Mesothelial cell of epicardium (in vitro differentiated cells): ENCODE results near the gene NCLN. TPM values are rescaled to one million over a fixed set of nuclear protein-coding genes. Genes with fewer than 3 reads are reported as not detected.
"Not testable (repeated sequence)": the region's sequence is repeated elsewhere in the genome, so short reads cannot be mapped to it uniquely, and the experiment has no call there.

Experiments
- DNase-seq, 2 experiments: peaks; one replicate each; pipeline ENCODE4 v3.0.0; 2021; ENCODE audit warnings: low spot score in 2 of 2; ENCODE audit not compliant: unreplicated experiment in 2 of 2
- H3K27ac Mint-ChIP-seq: 2 replicates; pipeline ENCODE4 v1.8.0; 2021; ENCODE audit warnings: mixed read lengths
- H3K27me3 Mint-ChIP-seq: 2 replicates; pipeline ENCODE4 v1.8.0; 2021; ENCODE audit warnings: low read depth, mixed read lengths
- H3K36me3 Mint-ChIP-seq: 2 replicates; pipeline ENCODE4 v1.8.0; 2021; ENCODE audit warnings: mixed read lengths
- H3K4me1 Mint-ChIP-seq: 2 replicates; pipeline ENCODE4 v1.8.0; 2021; ENCODE audit warnings: mixed read lengths
- H3K4me3 Mint-ChIP-seq: 2 replicates; pipeline ENCODE4 v1.8.0; 2021; ENCODE audit warnings: mild to moderate bottlenecking, moderate library complexity, mixed read lengths
- H3K9me3 Mint-ChIP-seq: 2 replicates; pipeline ENCODE4 v1.8.0; 2021; ENCODE audit warnings: mixed read lengths
- total RNA-seq: library from RNA; stranded (reverse); gene quantifications from 3 replicates; pipeline ENCODE4 v1.2.1, GENCODE V29; 2021
- TF ChIP-seq, protein P1 (sequence below): fragments of 200-600 bp; sonication (generic); IDR thresholded peaks from one replicate; pipeline ENCODE4 v1.5.0; 2021; ENCODE audit warnings: antibody characterized with exemption; ENCODE audit not compliant: unreplicated experiment

Gene NCLN
- total RNA-seq, 1 donor from 2014 or later = 51.2 TPM

GRCh38 chr19:3220576-3220975 is 34.8 kb downstream of the NCLN start:
- H3K36me3 Mint-ChIP-seq = no peaks in the 10 kb centered on the region
- no peak overlapping the region for H3K4me3 Mint-ChIP-seq
- no peaks in the 10 kb centered on the region for H3K4me1 Mint-ChIP-seq
- peaks cover 25% of the 10 kb centered on the region for H3K27me3 Mint-ChIP-seq
- H3K9me3 Mint-ChIP-seq = no peaks in the 10 kb centered on the region
- TF ChIP-seq, protein P1, sequence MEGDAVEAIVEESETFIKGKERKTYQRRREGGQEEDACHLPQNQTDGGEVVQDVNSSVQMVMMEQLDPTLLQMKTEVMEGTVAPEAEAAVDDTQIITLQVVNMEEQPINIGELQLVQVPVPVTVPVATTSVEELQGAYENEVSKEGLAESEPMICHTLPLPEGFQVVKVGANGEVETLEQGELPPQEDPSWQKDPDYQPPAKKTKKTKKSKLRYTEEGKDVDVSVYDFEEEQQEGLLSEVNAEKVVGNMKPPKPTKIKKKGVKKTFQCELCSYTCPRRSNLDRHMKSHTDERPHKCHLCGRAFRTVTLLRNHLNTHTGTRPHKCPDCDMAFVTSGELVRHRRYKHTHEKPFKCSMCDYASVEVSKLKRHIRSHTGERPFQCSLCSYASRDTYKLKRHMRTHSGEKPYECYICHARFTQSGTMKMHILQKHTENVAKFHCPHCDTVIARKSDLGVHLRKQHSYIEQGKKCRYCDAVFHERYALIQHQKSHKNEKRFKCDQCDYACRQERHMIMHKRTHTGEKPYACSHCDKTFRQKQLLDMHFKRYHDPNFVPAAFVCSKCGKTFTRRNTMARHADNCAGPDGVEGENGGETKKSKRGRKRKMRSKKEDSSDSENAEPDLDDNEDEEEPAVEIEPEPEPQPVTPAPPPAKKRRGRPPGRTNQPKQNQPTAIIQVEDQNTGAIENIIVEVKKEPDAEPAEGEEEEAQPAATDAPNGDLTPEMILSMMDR = no peak
- no peak for DNase-seq
- H3K27ac Mint-ChIP-seq = no peak overlapping the region

- not testable (repeated sequence) for H3K27ac Mint-ChIP-seq, H3K9me3 Mint-ChIP-seq, H3K36me3 Mint-ChIP-seq, H3K4me1 Mint-ChIP-seq, H3K4me3 Mint-ChIP-seq, DNase-seq
- peaks cover 35% of the 10 kb centered on the region for H3K27me3 Mint-ChIP-seq
These were observed 35.8 kb downstream of the NCLN start for GRCh38 chr19:3221576-3221975.

GRCh38 chr19:3222709-3223108 is 37.0 kb downstream of the NCLN start:
- H3K4me3 Mint-ChIP-seq = no peak overlapping the region
- H3K4me1 Mint-ChIP-seq = no peaks in the 10 kb centered on the region
- DNase-seq = no peak
- H3K9me3 Mint-ChIP-seq = no peaks in the 10 kb centered on the region
- H3K36me3 Mint-ChIP-seq = no peaks in the 10 kb centered on the region
- TF ChIP-seq, protein P1 = no peak
- H3K27me3 Mint-ChIP-seq = peaks cover 46% of the 10 kb centered on the region
- no peak overlapping the region for H3K27ac Mint-ChIP-seq

DNA sequence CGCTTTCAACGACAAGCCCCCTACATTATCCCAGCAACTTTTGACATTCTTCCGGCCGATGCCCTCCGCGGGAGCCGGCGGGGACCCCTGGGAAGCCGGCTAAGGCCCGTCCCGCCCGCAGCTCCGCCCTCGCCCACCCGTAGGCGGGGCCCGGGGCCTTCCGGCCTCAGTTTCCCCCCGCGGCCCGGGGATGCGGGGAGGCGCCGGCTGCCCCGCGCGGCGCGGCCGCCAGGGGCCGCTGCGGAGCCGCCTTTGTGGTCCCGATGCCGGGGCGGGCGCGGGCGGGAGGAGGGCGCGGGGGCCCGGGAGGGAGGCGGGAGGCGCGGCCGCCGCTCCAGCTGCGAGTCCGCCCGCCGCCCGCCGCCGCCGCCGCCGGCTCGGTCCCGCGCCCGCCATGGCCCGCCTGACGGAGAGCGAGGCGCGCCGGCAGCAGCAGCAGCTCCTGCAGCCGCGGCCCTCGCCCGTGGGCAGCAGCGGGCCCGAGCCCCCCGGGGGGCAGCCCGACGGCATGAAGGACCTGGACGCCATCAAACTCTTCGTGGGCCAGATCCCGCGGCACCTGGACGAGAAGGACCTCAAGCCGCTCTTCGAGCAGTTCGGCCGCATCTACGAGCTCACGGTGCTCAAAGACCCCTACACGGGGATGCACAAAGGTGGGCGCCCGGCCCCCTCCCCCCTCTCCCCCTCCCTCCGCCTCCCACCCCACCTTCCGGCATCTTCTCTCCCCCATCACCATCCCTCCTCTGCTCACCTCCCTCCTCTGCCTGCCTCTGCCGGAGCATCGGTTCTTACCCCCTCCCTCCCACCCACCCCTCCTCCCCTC is 38.8 kb downstream of the NCLN start, which contains the start of gene CELF5:
CELF5 (plus strand) TSS at position 316 of the 823 bp plus-strand sequence; CDS start at position 395, 79 bp downstream.
- Mint-ChIP-seq H3K36me3 (no peaks in the 10 kb centered on the region), H3K4me1 (no peaks in the 10 kb centered on the region), H3K27me3 (peaks cover 50% of the 10 kb centered on the region), H3K27ac (no peak within 1 kb of the TSS), H3K9me3 (no peaks in the 10 kb centered on the region), H3K4me3 (peak within 1 kb of the TSS; percentile 51)
- peak; percentile 56 to 71 for DNase-seq
- TF ChIP-seq, protein P1 = peak; percentile 63

GRCh38 chr19:3225169-3225485 is 39.4 kb downstream of the NCLN start:
- Mint-ChIP-seq H3K4me1 (no peaks in the 10 kb centered on the region), H3K27me3 (peaks cover 46% of the 10 kb centered on the region), H3K4me3 (no peak overlapping the region), H3K9me3 (no peaks in the 10 kb centered on the region), H3K27ac (no peak overlapping the region), H3K36me3 (no peaks in the 10 kb centered on the region)
- no peak for DNase-seq
- TF ChIP-seq, protein P1 = no peak

GRCh38 chr19:3225677-3226093 is 40.0 kb downstream of the NCLN start:
- H3K4me3 Mint-ChIP-seq = no peak overlapping the region
- TF ChIP-seq, protein P1 = no peak
- H3K9me3 Mint-ChIP-seq = no peaks in the 10 kb centered on the region
- H3K36me3 Mint-ChIP-seq = no peaks in the 10 kb centered on the region
- no peak for DNase-seq
- H3K4me1 Mint-ChIP-seq = no peaks in the 10 kb centered on the region
- H3K27me3 Mint-ChIP-seq = peaks cover 46% of the 10 kb centered on the region
- H3K27ac Mint-ChIP-seq = no peak overlapping the region
